Measurements from ENCODE around the gene HNRNPH1. TPM values are rescaled to one million over a fixed set of nuclear protein-coding genes. Genes with fewer than 3 reads are reported as not detected.
"Not testable (repeated sequence)": the region's sequence is repeated elsewhere in the genome, so short reads cannot be mapped to it uniquely, and the experiment has no call there.

The HNRNPH1 gene
- total and polyA plus RNA-seq, 2 of the 8 experiments (the other 6 are each of a cell fraction or from before 2014, with no cell fraction given), result 170 to 735 TPM

DNA sequence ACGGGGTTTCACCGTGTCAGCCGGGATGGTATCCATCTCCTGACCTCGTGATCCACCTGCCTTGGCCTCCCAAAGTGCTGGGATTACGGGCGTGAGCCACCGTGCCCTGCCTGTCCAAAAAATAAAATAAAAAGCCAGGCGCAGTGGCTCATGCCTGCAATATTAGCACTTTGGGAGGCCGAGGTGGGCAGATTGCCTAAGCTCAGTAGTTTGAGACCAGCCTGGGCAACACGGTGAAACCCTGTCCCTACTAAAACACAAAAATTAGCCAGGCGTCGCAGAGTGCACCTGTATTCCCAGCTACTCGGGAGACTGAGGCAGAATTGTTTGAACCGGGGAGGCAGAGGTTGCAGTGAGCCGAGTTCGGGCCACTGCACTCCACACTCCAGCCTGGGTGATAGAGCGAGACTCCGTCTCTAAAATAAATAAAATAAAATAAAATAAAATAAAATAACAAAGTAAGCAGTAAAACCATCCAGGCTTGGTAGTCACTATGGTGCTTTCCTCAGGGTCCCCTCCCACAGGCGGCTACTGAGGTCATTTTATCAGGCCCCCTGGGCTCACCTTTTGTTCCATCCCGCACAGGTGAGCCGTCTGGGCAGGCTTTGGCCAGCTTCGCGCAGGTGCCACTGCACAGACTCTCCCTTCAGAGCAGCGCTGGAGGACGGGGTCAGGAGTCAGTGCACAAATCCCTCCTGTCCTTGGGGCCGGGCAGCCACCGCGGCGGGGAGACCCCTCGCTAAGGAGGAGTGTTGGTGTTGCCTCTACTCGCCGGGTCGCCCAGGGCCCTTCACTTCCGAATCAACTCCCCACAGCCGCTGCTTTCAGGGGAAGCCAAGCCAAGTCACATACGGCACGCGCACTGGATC lies 10.3 kb upstream of the HNRNPH1 start:
- not testable (repeated sequence) for FAIRE-seq; H3K18ac ChIP-seq (ENCODE audit: extremely low read depth, low read length); H2AFZ ChIP-seq (ENCODE audit: low read length); H3K9ac ChIP-seq (replicated peaks in 1 of 4; ENCODE audit: extremely low read depth in 1 of 4, low read depth in 3 of 4, low read length in 3 of 4); H3K79me1 ChIP-seq (ENCODE audit: low read depth, low read length); H3K23me2 ChIP-seq (ENCODE audit: low read depth, low read length); H3K9me3 ChIP-seq (ENCODE audit: insufficient read depth in 2 of 2, low read depth in 1 of 2, low read length in 1 of 2); H3K27ac ChIP-seq (ENCODE audit: low read depth, low read length); H2AK5ac ChIP-seq (ENCODE audit: low read depth, low read length); H3K4me1 ChIP-seq (replicated peaks in 1 of 4; ENCODE audit: control insufficient read depth in 3 of 4, insufficient read depth in 4 of 4, low read length in 3 of 4); H4K20me1 ChIP-seq (replicated peaks in 1 of 2; ENCODE audit: control insufficient read depth in 1 of 2, insufficient read depth in 2 of 2, low read length in 2 of 2); H3K4ac ChIP-seq (replicated peaks; ENCODE audit: insufficient read length, low read depth, low read length); H3K36me3 ChIP-seq (ENCODE audit: control insufficient read depth in 2 of 4, insufficient read depth in 4 of 4, low read length in 3 of 4); H3K27me3 ChIP-seq (replicated peaks in 1 of 4; ENCODE audit: control insufficient read depth in 3 of 4, extremely low read depth in 1 of 4, insufficient read depth in 3 of 4, low read length in 3 of 4); H4K8ac ChIP-seq (ENCODE audit: extremely low read depth, insufficient read depth, low read length); H2BK20ac ChIP-seq (ENCODE audit: low read length); H3K56ac ChIP-seq (replicated peaks; ENCODE audit: insufficient read length, low read depth, low read length); H4K91ac ChIP-seq (replicated peaks; ENCODE audit: insufficient read length, low read length); H3K14ac ChIP-seq (ENCODE audit: insufficient read length); H2BK5ac ChIP-seq (ENCODE audit: low read depth, low read length); H2BK12ac ChIP-seq (ENCODE audit: low read depth, low read length); H3K23ac ChIP-seq (ENCODE audit: insufficient read length); H2BK120ac ChIP-seq (replicated peaks; ENCODE audit: low read depth, low read length); H4K5ac ChIP-seq (ENCODE audit: insufficient read length, low read depth, low read length); DNase-seq (ENCODE audit: low read depth in 1 of 2, low spot score in 2 of 2); H3K79me2 ChIP-seq (ENCODE audit: control insufficient read depth in 1 of 2, insufficient read depth in 2 of 2, low read length in 2 of 2); H2BK15ac ChIP-seq (ENCODE audit: low read length)
- H3K4me2 ChIP-seq (ENCODE audit: insufficient read depth in 1 of 2, low read depth in 2 of 2, low read length in 2 of 2), result peak overlapping the region; percentile 44 to 49; a peak in 3 of 4 replicates
- ChIA-PET CTCF (ENCODE audit: partially characterized antibody) (interaction anchor here (0.6 to 4.4 kb wide), 6 partner anchors 10 to 154 kb away, joined by 3 to 20 read pairs (median 4); partner anchors contain the start of gene HNRNPH1), POLR2A (ENCODE audit: partially characterized antibody) (interaction anchor here (1.0 kb wide), 2 partner anchors 15 to 21 kb away, joined by 3 to 5 read pairs; no protein-coding TSS in a partner anchor)
- peak overlapping the region in 2 of 4 experiments; percentile 10 to 43; a peak in 2 of 8 replicates for H3K4me3 ChIP-seq (ENCODE audit: extremely low read depth in 1 of 4, insufficient read depth in 2 of 4, low read depth in 3 of 4, low read length in 4 of 4)
- 83% methylated on average over 17 of the region's 38 CpGs; no CpG with 5 or more reads in 1 of the 2 experiments for WGBS, 2 experiments (ENCODE audit: extremely low coverage in 1 of 2, insufficient coverage in 1 of 2, insufficient read length in 1 of 2, insufficient replicate concordance in 2 of 2, low coverage in 1 of 2, low lambda C conversion rate in 2 of 2, missing lambda C conversion rate in 1 of 2)

Data from H1 (cell line).